Measurements from ENCODE around the gene ARSI.

Gene ARSI

DNA sequence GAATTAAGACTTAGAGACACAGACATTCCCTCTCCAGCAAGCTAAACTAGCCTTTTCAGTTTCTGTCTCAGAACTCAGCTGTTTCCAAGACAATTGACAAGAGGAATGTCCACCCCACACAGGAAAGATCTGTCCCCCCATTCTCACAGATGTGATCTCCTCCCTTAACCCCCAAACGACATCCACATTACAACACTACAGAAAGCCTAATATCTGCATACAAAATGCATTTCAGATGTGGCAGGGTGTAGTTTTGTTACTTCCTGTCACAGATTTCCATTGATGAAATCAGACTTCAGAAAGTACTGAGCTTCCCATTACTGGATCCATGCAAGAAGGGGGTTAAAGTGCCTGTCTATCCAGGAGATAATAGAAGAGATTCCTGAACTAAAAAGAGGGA, 2.9 kb upstream of the ARSI start:
- no peak for DNase-seq

DNA sequence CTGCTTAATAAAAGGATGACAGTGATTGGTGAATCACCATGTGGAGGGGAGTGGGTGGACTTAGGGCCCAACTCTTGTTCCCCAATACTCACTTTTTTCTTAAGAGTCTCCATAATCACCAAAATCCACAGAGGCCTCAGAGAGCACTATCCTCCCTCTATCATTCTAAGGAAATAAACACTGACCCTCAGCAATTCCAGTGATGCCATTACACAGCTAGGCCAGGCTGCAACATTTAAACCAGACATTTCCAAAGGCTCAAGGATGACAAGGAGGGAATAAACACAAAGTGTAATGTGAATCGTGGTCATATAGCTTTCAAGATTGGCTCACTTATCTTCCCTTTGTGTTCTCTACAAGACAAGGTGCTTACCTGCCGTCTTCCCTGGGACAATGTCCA, 2.4 kb upstream of the ARSI start:
- no peak for DNase-seq

DNA sequence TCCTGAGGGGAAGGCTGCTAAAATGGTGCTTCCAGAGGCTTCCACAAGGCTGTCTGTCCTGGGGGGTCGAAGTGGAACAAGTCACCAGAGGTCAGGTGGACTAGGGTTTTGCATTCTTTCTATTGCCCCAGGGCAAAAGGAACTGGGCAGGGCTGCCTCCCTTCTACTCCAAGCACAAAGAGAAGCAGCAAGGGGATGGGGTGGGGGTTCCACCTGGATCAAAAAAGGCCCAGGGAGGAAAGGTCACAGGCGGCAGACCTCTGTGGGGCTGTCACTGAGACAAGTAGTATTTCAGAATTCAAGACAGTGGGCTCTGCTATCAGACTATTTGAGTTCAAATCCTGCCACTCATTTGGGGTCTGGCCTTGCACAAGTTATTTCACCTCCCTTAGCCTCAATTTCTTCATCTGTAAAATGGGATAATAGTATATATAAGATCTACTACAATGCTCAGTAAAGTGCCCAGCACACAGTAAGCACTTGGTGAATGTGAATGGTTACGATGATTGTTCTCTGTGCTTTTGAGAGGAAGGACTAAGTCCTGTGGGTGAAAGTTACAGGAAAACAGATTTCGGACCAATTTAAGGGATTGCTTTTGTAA, 1.9 kb upstream of the ARSI start:
- DNase-seq = no peak

DNA sequence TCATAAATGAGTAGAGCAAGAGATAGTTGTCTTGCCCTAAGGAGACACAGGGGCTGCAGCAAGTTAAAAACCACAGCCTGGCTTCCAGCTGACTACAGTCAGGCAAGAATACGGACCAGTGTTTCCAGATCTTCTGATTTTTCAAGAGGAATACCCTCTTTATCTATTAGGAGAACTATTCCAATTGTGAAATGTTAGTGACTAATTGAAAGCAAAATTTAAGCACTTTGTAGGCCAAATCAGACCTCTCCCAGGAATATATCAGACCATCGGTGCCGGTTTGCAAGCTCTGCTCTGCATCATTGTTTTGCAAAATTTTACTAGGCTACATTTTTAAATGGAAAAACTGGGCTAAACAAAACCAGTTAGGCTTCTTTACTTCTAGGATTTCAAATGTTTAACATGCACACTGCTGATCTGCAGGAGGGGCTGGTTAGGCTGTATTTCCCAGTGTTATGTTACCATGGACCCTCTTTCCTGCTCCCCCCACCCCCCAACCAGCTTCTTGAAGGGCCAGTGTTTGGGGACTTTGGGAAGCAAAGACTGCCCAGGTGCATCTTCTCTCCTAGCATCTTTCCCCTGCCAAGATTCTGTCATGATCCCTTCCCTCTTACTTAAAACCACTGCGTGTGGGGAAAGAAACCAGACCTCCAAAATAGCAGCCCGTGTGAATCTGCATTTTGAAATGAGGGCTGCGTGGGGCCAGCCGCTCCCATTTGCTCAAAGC, 1.1 kb upstream of the ARSI start:
- no peak for DNase-seq

DNA sequence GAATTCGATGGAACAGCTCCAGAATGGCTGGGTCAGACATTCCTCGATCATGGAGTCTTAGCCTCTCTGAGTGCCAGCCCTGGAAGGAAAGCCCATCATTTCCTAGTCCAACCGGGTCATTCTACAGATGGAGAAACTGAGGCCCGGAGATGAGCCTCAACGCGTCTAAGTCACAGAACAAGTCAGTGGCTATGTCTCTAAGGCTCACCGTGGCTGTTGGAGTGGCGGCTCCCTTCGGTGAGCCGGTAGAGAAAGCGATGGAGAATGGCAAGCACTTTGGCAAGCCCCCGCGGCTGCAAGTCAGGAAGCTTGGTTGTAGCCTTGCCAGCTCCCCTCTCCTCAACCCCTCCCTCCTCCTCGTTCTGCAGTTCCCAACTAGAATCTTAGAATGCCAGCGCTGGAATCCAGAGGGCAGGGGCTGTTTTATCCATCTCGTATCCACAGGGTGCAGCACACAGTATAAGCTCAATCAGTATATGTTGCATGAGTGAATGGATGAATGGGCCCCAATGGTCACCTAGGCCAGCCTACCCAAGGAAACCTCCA, 438 bp upstream of the ARSI start:
- no peak for DNase-seq

DNA sequence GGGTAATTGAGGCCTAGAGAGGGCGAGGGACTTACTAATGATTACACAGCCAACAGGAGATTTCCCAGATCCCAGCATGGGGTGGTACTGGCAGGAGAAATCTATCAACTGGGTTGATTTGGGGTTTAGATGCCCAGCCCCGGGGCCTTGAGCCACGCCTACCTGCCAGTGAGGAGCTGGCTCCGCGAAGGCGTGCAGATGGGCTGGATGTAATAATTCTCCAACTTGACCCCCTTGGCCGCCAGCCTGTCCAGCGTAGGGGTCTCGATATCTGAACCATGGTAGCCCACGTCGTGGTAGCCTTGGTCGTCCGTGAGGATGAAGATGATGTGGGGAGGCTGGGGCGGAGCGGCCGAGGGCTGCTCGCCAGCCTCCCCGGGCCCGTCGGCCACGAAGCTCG, 804 bp downstream of the ARSI start:
- no peak for DNase-seq

DNA sequence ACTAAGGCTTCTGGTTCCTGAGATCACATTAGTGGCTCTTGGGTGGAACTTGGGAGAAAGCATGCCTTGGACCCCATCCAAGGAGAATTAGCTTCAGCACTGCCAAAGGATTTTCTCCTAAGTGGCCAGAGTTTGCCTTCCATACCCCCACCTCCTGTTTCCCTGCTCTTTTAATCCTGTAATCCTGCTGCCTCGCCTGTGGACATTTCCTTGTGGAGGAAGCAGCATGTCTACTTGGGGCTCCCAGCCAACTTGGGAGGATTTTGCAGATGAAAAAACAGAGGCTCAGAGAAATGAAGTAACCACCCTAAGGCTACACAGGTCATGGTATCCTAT, 1.6 kb downstream of the ARSI start:
- DNase-seq = no peak

DNA sequence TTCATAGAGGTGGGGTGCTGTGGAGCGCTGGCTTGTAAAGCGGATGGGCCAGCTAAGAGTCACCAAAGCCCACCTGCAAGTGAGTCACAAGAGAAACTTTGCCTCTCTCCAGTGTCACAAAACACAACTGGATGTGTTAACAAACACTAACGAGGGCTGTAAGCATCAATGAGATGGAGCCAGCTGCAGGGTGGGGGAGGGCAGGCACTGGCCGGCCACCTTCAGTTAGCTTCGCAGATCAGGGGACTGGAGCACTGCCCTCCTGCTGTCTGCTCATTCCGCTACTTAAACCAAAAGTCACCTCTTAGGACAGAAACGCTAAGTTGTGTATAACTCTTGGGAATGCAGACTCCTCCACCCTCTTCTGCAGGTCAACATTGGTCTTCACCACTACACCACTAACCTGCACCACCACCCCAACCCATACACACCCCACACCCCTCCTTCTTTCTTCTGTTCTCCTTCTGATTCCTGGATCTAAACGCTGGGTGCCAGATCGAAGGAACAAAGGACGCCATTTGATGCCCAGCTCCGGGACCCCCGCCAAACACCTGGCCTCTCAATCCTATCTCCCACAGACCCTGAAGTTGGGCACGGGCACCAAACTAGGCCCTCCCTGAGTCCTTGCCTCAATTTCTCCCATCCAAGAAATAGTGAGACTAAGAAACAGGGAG, 2.1 kb downstream of the ARSI start:
- no peak for DNase-seq

DNA sequence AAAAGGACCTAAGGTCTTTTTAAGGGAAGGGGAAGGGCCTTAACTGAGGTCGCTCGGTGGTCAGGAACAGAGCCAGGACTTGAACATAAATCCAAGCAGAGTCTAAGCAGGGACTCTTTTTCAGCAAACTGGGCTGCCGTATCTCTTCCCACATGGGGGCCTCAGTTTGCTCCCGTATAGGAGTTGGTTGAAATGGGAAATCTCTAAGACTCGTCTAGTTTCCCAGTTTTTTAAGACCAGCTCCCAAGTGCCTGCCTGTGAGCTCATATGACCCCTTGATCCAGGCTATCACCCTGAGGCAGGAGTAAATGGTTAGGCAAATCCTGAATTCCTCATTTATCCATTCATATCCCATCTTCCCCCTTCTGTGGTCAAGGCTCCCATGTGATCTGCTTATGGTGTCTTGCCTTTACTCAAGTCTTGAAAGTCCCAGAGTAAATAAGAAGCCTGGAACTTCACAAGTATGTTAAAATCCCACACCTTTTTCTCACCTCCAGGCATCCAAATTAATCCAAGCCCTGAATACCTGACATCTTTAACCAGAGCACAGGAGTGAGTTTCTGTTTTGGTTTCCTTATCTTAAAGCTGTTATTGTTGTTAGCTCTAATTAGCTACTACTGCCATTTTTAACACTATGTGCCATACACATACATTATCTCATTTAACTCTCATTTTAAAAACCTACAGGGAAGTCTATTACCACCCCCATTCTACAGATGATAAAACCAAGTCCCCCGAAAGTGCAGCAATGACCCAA, 3.0 kb downstream of the ARSI start:
- DNase-seq = no peak

DNA sequence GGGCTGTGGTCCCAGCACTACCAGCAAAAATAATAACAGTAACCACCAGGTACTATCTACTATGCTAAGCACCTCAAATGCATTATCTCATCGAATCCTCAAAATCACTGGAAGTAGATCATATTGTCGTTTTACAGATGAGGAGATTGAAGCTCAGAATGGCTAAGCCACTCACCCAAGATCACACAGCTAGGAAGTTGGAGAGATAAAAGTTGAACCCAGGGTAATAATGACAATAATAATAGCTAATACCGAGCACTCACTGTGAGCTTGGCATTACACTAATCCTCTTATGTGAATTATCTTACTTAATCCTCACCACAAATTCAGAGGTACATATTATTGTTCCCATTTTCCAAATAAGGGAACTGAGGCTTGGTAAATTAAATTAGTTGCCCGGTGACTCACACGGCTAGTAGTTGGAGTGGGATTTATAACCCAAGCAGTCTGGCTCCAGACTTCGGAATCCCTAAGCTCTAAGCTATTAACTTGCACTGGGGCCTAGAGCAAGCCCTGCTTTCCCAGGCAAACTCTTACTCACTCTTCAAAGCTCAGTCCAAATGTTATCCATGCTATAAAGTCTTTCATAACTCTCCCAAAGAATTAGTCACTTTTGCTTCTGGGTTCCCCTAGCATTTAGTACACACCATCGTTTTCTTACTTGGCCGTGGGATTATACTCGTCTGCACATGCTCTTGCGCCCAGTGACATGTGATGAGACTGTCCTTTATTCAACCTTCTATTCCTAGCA, 3.8 kb downstream of the ARSI start:
- no peak for DNase-seq

DNA sequence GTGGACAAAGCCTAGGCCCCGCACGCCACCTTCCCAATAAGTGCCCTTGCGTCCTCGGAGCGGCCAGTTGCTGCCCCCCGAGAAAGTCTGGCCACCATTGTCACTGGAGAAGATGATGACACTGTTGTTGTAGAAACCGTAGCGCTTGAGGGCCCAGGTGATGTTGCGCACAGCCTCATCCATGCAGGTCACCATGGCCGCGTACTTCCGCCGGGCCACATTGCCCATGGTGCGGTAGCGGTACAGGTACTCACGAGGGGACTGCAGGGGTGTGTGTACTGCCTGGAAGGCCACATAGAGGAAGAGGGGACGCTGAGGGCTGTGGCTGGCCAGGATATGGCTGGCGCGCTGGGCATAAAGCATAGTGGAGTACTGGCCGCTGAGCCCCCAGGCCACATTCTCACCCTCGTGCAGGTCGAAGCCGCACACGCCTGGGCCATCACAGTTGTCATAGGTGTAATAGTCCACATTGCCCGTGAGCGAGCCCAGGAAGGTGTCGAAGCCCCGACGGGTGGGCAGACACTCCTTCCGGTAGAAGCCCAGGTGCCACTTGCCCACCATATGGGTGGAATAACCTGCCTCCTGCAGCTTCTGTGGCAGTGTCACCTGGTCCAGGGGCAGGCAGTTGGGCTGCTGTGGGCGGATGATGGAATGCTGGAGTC, 4.6 kb downstream of the ARSI start:
- no peak for DNase-seq

DNA sequence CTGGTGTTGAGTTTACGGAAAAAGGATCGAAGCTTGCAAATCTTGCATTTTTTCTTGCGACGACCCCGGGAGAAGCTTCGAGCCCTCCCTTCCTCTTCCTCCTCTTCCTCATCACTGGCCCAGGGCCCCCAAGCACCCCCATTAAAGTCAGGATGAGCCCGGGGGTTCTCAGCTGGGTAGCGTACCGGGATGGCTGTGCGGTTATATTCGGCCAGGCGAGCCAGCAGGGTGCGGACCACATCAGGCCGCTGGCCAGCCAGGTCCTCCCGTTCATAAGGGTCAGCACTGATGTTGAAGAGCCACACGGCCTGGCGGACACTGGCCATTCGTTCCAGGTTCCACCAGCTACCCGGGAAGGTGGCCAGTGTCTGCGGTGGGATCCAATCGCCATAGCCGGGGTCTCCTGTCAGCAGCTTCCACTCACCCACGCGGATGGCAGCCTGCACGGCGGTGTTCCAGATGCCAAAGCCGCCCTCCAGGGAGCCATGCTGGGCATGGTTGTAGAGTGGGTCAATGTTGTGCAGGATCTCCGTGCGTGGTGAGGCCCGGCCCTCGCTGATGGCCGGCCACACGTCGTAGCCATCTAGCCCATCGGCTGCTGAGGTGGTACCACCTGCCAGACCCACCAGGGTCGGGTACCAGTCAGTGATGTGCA, 5.3 kb downstream of the ARSI start:
- no peak for DNase-seq

DNA sequence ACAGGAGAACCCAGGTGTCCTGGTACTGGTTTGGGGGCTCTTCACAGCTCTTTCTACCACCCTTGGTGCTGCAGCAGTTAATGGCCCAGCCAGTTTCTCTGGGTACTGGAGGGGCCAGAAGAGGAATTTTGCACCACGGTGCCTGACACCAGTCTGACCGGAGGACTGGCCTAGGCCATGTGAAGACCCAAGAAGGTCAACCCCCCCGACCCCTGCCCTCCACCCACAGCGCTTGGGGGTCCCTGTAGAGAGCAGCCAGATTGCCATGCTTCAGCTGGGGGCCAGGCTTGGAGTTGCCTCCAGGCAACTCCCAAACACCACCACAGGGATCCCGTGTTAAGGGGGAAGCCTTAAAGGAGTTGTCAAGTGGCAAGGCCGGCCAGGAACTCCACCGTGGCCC, 6.2 kb downstream of the ARSI start:
- no peak for DNase-seq

DNA sequence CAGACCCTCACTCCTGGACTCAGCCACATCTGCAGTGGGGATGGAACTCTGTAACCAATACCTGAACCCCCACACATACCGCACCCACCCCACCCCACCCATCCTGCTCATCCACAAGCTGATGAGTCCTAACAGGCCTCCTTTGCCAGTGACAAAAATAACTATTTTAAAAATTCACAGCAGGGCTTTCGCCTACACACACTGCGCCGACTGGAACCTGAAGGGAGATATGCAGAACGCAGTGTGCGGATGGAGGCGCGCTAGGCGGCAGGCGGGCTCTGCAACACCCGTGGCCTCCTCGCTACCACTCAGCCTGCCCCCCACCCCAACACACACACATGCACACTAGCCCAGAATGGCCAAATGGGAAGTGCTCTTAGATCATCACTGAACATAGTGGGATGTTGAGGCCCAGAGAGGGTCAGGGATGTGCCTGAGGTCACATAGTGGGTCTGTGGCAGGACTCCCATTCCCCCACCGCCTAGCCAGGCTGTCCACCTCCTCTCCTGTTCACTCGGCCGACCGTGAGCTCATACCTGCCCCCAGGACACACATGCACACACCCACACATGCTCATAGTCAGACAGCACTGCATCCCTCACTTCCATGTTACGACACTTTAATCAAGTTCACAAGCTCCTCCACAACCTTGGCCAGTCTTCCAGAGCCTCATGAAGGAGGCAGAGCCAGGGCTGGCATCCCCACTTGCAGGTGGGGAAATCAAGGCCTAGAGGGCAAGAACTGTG, 6.8 kb downstream of the ARSI start:
- no peak for DNase-seq

DNA sequence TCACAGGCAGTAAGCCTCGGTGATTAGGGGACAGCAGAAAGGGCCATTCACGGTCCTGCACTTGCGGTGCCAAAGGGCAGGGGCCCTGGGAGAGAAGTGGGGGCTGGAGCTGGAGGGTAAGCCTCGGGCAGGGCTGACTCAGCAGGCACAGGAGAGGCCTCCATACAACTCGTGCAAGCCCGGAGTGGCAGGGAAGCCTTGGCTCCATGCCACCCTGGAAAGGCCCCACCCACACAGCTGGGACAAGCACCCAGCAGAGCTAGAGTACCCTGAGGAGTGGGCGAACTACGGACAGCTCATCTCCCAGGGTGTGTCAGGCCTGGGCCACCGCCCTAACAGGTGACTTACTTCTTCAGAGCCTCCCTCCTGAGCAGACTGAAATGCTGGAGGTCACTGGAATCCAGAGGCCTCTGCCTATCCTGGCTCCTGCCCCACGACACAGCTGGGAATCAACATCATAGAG, 7.5 kb downstream of the ARSI start:
- DNase-seq = no peak

DNA sequence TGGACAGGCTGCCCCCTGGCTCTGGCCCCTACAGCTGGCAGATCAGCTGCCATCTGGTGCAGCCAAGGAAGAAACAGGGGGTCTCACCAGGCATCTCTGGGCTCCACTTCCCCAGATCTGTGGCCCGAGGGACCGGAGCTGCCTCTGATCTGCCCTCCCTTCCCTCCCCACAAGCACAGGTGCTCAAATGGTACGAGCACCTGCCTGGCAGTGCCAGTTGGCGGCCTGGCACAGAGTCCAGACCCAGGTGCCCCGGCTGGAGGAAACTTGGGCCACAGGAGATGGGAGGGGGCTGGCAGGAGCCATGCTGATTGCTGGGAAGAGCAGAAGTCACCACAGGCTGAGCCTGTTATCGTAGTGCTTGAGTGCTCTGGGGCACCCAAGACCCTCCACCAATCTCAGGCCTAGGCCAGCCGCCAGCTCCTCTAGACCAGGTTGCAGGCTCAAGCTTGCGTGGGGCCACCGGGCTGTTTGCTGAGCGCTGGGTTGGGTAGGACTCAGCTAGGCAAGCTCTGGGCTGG, 8.1 kb downstream of the ARSI start:
- DNase-seq = no peak

DNA sequence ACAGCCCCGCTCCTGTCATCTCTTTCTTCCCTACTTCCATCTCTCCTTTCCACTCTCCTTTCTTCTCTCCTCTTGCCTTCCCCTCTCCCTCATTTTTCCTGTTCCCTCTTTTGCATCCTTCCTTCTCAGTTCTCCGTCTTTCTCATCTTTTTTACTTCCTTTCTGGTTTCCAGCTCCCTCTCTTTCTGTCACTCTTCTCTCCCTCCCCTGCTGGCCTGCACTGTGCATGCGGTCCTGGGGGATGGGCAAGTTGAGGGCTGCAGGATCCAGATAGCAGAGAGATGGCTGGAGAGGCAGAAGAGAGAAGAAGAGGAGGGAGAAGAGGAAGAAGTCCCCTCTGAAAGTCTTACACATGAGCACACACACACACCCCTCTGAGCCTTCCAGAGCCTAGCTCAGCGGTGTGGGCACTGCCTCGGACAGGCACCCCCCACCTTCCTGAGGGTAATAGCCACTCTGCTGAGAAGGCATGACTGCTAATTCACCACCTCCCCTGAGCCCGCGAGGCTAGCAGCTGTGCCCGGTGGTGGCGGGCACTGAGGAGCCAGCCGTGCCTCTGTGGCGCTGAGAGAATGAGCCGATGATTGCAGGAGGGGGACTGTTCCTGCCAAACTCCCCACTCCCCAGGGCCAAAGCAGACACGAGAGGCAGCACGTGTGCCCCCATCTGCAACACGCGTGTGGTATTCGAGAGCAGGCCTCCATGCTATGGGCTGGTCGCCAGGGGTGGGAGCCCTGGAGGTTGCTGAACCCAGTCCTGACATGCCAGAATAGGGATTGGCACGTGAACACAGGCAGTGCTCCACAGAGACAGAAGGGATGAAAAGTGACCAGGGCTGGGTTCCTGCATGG, 9.4 kb downstream of the ARSI start:
- no peak for DNase-seq

DNA sequence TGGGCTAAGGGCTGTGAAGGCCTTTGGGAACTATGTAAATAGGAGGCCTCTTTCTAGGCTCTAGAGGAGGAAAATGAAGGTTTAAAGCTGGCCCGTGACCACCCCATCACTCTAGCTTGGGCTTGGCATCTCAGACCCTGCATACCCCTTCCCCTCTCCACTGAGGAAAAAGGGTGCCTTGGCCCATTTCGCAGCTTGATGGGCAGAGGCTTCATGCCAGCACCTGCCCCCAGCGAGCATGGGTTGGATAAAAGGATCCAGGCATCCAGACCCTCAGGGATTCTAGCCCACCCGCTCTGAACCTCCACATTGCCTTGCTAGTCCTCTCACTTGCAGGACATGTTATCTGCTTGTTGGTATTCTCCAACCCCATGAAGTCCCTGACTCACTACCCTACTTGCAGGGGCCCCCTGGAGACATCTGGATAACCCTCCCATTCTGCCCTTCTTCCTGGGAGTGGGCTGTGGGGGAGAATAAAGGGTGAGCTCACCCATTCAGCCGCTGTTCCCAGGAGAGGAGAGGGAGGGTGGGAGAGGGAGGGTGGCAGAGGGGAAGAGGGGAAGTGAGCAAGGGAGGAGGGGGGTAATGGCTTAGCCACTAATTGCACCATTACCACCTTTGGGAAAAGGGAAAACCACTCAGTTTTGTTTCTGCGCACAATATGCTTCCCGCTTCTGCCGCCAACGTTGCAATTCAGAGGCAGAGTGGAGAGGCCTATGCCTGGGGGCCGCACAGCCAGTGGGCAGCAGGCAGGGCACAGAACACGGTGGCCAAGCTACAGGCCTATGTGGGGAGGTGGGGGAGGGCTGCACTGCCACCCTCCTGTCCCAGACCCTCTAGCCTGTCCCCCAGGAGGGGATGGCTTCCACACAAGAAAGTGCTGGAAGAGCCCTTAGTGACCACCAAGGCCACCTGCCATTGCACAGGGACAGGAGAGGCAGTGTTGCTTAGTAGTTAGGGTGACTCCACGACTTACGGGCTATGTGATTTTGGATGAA, 11.0 kb downstream of the ARSI start:
- no peak for DNase-seq
